Effector memory CD8-positive, alpha-beta T cell (primary cell): ENCODE data around the gene RRP1.

ENCODE experiments used
- ATAC-seq: fragments of 150-1000 bp; cut with Tn5 transposase; replicated peaks from 2 replicates; pipeline ENCODE4 v1.10.0; 2021; ENCODE audit warnings: mild to moderate bottlenecking, moderate library complexity
- DNase-seq, 3 experiments: peaks; one replicate each; pipeline ENCODE4 v3.0.0; 2021
- H3K27ac Mint-ChIP-seq, 2 donors: one replicate each; pipeline ENCODE4 v1.8.0; 2022; ENCODE audit warnings: mild to moderate bottlenecking in 2 of 2, mixed read lengths in 2 of 2, moderate library complexity in 2 of 2
- H3K27me3 Mint-ChIP-seq, 2 donors: one replicate each; pipeline ENCODE4 v1.8.0; 2022; ENCODE audit warnings: mixed read lengths in 2 of 2
- H3K36me3 Mint-ChIP-seq: one replicate; pipeline ENCODE4 v1.8.0; 2022; ENCODE audit warnings: mild to moderate bottlenecking, moderate library complexity, mixed read lengths; ENCODE audit not compliant: insufficient read depth
- H3K4me1 Mint-ChIP-seq, 2 donors: one replicate each; pipeline ENCODE4 v1.8.0; 2022; ENCODE audit warnings: low read depth in 2 of 2, mixed read lengths in 2 of 2
- H3K4me3 Mint-ChIP-seq, 2 donors: one replicate each; pipeline ENCODE4 v1.8.0; 2022; ENCODE audit warnings: mild to moderate bottlenecking in 2 of 2, mixed read lengths in 2 of 2, moderate library complexity in 2 of 2
- H3K9me3 Mint-ChIP-seq, 2 donors: one replicate each; pipeline ENCODE4 v1.8.0; 2022; ENCODE audit warnings: mixed read lengths in 2 of 2

RRP1 gene

GRCh38 chr21:43775795-43776430 is 13.5 kb upstream of the RRP1 start, which contains the start of gene CSTB:
TSS of gene CSTB (minus strand) at chr21:43776308. CDS start at chr21:43776269, 39 bp downstream.
- H3K4me1 Mint-ChIP-seq, result peaks cover 25 to 33% of the 10 kb centered on the region in 2 donors
- peak within 1 kb of the TSS; percentile 87 to 91 for H3K4me3 Mint-ChIP-seq
- no peaks in the 10 kb centered on the region for H3K9me3 Mint-ChIP-seq
- H3K27ac Mint-ChIP-seq, result peak within 1 kb of the TSS; percentile 82 to 85
- H3K27me3 Mint-ChIP-seq, result no peaks in the 10 kb centered on the region
- peaks cover 20% of the 10 kb centered on the region for H3K36me3 Mint-ChIP-seq
- peak; percentile 82 for ATAC-seq
- peak; percentile 77 to 84 (median 82) for DNase-seq

DNA sequence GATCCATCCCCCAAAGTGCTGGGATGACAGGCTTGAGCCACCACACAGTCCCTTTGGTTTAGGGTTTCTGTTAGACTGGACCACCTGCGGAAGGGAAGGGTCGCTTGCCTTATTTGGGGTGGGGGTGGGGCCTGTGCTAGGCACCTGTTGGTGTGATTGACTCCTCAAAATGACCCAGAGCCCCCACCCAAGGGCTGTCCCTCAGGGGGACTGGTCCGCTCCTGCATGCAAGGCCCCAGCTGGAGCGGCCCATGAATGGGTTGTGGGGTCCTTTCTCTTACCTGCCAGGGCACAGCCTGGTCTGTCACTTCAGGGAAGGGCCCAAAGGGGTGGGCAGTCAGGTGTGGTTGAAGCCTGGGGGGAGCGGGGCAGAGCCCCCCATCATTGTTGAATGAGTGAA is 11.4 kb upstream of the RRP1 start:
- H3K4me3 Mint-ChIP-seq, result peak overlapping the region; percentile 87 to 91
- H3K36me3 Mint-ChIP-seq, result peaks cover 16% of the 10 kb centered on the region
- H3K9me3 Mint-ChIP-seq, result no peaks in the 10 kb centered on the region
- peaks cover 25 to 33% of the 10 kb centered on the region in 2 donors for H3K4me1 Mint-ChIP-seq
- no peak for ATAC-seq
- H3K27ac Mint-ChIP-seq, result peak overlapping the region; percentile 55 to 82
- no peaks in the 10 kb centered on the region for H3K27me3 Mint-ChIP-seq
- no peak for DNase-seq

- peak overlapping the region; percentile 55 to 82 for H3K27ac Mint-ChIP-seq
- H3K36me3 Mint-ChIP-seq, result peaks cover 8% of the 10 kb centered on the region
- DNase-seq (no peak), ATAC-seq (no peak)
- no peaks in the 10 kb centered on the region for H3K27me3 Mint-ChIP-seq
- peak overlapping the region; percentile 46 to 87 for H3K4me3 Mint-ChIP-seq
- H3K4me1 Mint-ChIP-seq, result peaks cover 24 to 29% of the 10 kb centered on the region in 2 donors
- no peaks in the 10 kb centered on the region for H3K9me3 Mint-ChIP-seq
Observed at GRCh38 chr21:43778469-43779335, 10.7 kb upstream of the RRP1 start.

DNA sequence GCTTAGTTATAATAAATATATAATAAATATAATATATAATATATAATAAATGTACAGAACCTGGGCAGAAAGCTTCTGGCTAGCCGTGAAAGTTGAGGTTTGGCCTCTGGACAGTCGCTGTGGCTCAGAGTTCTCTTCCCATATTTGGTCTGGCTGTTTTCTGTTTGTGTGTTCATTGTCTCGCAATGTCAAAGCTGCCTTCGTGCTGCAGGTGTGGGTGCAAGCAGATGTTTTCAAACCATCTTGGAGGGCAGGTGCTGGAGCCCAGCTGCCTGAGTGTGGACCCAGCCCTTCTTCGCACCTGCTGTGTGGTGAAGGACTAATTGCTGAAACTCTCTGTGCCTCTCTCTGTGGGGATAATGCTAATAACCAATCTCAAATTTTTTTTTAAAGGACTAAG is 9.7 kb upstream of the RRP1 start:
- no peaks in the 10 kb centered on the region for H3K27me3 Mint-ChIP-seq
- no peaks in the 10 kb centered on the region for H3K9me3 Mint-ChIP-seq
- ATAC-seq (no peak), DNase-seq (no peak)
- peak overlapping the region in 1 of 2 donors; percentile 20 for H3K4me3 Mint-ChIP-seq
- H3K27ac Mint-ChIP-seq, result no peak overlapping the region
- peaks cover 4% of the 10 kb centered on the region for H3K36me3 Mint-ChIP-seq
- peaks cover 22% of the 10 kb centered on the region in 2 donors for H3K4me1 Mint-ChIP-seq

DNA sequence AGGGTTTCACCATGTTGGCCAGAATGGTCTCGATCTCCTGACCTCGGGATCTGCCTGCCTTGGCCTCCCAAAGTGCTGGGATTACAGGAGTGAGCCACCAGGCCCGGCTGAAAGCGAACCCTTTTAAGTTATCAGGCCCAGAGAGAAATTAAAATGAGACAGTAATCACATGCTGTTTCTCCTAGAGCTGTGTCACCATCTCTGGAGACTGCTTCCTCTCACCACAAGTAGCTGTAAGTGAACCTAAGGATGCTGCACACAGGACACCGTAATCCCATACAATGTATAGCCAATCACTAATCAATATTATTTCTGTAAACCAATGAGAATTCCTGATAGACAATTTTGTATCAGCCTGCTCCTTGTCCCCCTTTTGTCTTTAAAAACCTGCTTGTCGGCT is 7.5 kb upstream of the RRP1 start:
- H3K27ac Mint-ChIP-seq, result no peak overlapping the region

DNA sequence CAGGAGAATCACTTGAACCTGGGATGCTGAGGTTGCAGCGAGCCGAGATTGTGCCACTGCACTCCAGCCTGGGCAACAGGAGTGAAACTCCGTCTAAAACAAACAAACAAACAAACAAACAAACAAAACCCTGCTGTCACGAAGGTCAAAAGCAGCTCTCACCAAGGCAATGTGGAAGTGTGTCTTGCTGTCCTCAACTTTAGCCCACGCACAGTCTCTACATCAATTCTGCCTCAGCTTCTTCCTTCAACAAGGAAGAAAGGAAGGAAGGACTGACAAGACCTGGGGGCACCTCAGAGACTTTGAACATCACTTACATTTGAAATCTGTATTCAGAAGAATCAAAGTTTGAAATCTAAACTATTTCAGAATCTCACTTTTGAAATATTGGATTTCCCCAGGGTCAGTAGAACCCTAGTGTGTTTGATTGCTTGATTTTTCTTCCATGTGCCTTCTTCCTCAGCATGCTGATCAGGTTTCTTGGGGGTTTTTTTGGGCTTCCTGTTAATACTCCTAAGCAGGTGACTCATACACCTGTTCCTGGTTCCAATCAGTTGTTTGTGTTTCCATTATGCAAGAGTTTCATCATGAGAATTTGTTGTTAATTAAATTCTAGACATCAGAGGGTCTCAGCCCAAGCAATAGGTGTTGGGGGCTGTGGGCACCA is 6.8 kb upstream of the RRP1 start:
- Mint-ChIP-seq H3K27ac (no peak overlapping the region), H3K9me3 (no peaks in the 10 kb centered on the region), H3K4me3 (no peak overlapping the region), H3K27me3 (no peaks in the 10 kb centered on the region), H3K36me3 (no peaks in the 10 kb centered on the region), H3K4me1 (peaks cover 11 to 14% of the 10 kb centered on the region in 2 donors)
- ATAC-seq (no peak), DNase-seq (no peak)

More for the DNA sequence above, 7.5 kb upstream of the RRP1 start:
- Mint-ChIP-seq H3K4me3 (no peak overlapping the region), H3K27me3 (no peaks in the 10 kb centered on the region), H3K9me3 (no peaks in the 10 kb centered on the region), H3K36me3 (no peaks in the 10 kb centered on the region), H3K4me1 (peaks cover 11 to 16% of the 10 kb centered on the region in 2 donors)
- DNase-seq, result no peak
- ATAC-seq, result no peak

GRCh38 chr21:43783098-43783700 is 6.2 kb upstream of the RRP1 start:
- ATAC-seq (no peak), DNase-seq (no peak)
- H3K4me3 Mint-ChIP-seq, result no peak overlapping the region
- H3K27ac Mint-ChIP-seq, result no peak overlapping the region
- H3K9me3 Mint-ChIP-seq, result no peaks in the 10 kb centered on the region
- H3K27me3 Mint-ChIP-seq, result no peaks in the 10 kb centered on the region
- H3K36me3 Mint-ChIP-seq, result no peaks in the 10 kb centered on the region
- peaks cover 9 to 11% of the 10 kb centered on the region in 2 donors for H3K4me1 Mint-ChIP-seq

GRCh38 chr21:43785134-43785533 is 4.2 kb upstream of the RRP1 start:
- no peaks in the 10 kb centered on the region for H3K27me3 Mint-ChIP-seq
- ATAC-seq (no peak), DNase-seq (no peak)
- H3K9me3 Mint-ChIP-seq, result no peaks in the 10 kb centered on the region
- H3K27ac Mint-ChIP-seq, result no peak overlapping the region
- peaks cover 11% of the 10 kb centered on the region for H3K36me3 Mint-ChIP-seq
- H3K4me3 Mint-ChIP-seq, result no peak overlapping the region
- H3K4me1 Mint-ChIP-seq, result peaks cover 3 to 4% of the 10 kb centered on the region in 2 donors

- H3K27me3 Mint-ChIP-seq, result no peaks in the 10 kb centered on the region
- ATAC-seq (no peak), DNase-seq (no peak)
- H3K27ac Mint-ChIP-seq, result no peak overlapping the region
- H3K36me3 Mint-ChIP-seq, result peaks cover 15% of the 10 kb centered on the region
- H3K9me3 Mint-ChIP-seq, result no peaks in the 10 kb centered on the region
- H3K4me1 Mint-ChIP-seq, result peaks cover 11% of the 10 kb centered on the region in 2 donors
- H3K4me3 Mint-ChIP-seq, result no peak overlapping the region
Observed at GRCh38 chr21:43786300-43786806, 3.0 kb upstream of the RRP1 start.

- Mint-ChIP-seq H3K4me1 (peaks cover 11% of the 10 kb centered on the region in 2 donors), H3K9me3 (no peaks in the 10 kb centered on the region), H3K4me3 (no peak overlapping the region), H3K27me3 (no peaks in the 10 kb centered on the region), H3K27ac (no peak overlapping the region), H3K36me3 (peaks cover 18% of the 10 kb centered on the region)
- DNase-seq (no peak), ATAC-seq (no peak)
Observed at GRCh38 chr21:43786807-43787440, 2.5 kb upstream of the RRP1 start.

DNA sequence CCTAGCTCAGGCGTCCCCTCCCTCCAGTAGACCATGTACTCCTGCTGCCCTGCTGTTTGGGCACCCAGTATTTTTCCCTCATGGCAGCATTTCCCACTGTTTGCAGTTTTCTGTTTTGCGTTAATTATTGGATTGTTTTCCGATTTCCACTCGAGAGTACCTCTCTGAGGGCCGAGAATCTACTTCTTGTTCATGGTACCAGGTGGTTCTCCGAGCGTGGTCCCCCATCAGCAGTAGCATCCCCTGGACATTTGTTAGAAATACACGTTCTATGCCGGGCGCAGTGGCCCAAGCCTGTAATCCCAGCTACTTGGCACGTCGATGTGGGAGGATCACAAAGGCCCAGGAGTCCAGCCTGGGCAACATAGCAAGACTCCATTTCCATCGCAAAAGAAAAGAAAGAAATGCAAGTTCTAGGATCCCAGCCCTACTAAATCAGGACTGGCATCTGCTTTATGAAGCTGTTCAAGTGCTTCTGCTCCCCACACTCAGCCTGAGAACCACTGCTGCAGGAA is 690 bp downstream of the RRP1 start:
- DNase-seq, result no peak
- peak overlapping the region; percentile 90 for H3K27ac Mint-ChIP-seq
- H3K9me3 Mint-ChIP-seq, result no peaks in the 10 kb centered on the region
- no peak for ATAC-seq
- peaks cover 16 to 18% of the 10 kb centered on the region in 2 donors for H3K4me1 Mint-ChIP-seq
- no peaks in the 10 kb centered on the region for H3K27me3 Mint-ChIP-seq
- peaks cover 38% of the 10 kb centered on the region for H3K36me3 Mint-ChIP-seq
- H3K4me3 Mint-ChIP-seq, result peak overlapping the region; percentile 88 to 91

DNA sequence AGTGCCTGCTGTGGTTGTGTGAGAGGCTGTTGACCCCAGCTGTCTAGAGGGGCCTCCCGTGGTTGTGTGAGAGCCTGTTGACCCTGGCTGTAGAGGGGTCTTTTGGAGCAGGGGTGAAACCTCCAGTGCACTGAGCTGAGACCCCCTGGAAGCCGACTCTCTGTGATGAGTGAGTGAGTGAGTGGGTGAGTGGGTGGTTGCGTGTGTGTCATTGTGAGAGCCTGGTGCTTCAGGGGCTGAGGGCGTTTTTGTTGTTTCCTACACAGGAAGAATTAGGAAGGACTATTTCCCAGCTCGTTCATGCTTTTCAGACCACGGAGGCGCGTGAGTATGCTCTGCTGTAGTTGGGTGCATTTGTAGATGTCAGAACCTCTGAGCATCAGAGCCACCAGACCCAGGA is 3.0 kb downstream of the RRP1 start:
- ATAC-seq, result no peak
- DNase-seq, result no peak
- H3K36me3 Mint-ChIP-seq, result peaks cover 61% of the 10 kb centered on the region
- H3K27ac Mint-ChIP-seq, result no peak overlapping the region
- H3K4me3 Mint-ChIP-seq, result no peak overlapping the region
- H3K9me3 Mint-ChIP-seq, result no peaks in the 10 kb centered on the region
- no peaks in the 10 kb centered on the region for H3K27me3 Mint-ChIP-seq
- peaks cover 16 to 20% of the 10 kb centered on the region in 2 donors for H3K4me1 Mint-ChIP-seq
